GM21447 (cell line): ENCODE results near the gene ASPA.
"Not testable (repeated sequence)": the region's sequence is repeated elsewhere in the genome, so short reads cannot be mapped to it uniquely, and the experiment has no call there.

Source experiments
- ATAC-seq: cut with Tn5 transposase; IDR thresholded peaks from one replicate; pipeline ENCODE4 v1.9.1; 2021; ENCODE audit not compliant: unreplicated experiment

ASPA gene

DNA sequence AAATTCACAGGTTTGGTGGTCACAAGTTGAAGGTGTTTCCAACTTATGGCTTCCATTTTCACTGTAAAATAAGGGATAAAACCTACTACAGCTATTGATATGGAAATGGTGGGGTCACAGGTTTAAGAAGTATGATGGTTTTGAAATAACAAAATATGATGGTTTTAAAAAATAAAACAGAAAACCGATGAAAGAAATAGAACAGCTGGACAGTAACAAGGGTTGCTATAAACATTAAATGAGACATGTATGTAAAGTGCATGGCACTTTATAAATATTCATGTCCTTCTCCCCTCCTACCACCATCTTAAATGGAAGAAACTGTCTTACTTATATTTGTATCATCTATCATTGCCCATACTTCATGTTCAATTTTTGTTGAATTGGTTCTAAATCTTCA is 31.3 kb downstream of the ASPA start:
- no peak for ATAC-seq

- ATAC-seq, result no peak
Measured at GRCh38 chr17:3507869-3508268, 32.1 kb downstream of the ASPA start.

GRCh38 chr17:3510090-3510489 is 34.3 kb downstream of the ASPA start:
- ATAC-seq, result no peak

- ATAC-seq, result no peak
Measured at GRCh38 chr17:3511852-3512504, 36.2 kb downstream of the ASPA start.

DNA sequence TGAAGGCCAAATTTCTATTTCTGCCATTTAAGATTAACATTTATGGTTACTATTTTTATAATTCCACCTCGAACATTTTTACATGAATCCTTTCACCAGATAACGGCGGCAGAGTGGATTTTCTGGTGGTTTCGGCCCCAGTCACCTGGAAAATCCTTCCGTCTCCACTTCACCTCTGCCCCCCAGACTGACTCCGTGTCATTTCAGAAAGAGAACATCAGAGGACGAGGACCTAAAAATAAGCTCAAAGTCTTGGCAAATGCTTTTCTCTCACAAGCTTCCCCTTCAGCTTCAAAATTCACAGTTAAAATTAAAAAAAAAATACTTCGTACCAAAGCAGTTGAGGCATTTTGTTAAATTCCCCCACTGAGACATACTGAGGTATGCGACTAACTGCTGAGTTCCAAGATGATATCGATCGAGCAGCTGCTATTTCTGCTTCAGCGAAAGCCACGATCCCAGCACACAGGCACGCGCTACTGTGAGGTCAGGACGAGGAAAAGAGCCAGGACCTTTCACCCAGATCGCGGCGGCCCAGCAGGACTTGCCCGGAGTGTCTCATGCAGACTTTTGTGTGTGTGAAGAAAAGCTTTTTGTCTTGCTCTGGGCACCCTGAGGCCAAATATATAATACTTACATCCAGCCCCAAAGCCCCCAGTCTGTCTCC is 36.8 kb downstream of the ASPA start:
- no peak for ATAC-seq

GRCh38 chr17:3513305-3514035 is 37.7 kb downstream of the ASPA start:
- no peak for ATAC-seq

DNA sequence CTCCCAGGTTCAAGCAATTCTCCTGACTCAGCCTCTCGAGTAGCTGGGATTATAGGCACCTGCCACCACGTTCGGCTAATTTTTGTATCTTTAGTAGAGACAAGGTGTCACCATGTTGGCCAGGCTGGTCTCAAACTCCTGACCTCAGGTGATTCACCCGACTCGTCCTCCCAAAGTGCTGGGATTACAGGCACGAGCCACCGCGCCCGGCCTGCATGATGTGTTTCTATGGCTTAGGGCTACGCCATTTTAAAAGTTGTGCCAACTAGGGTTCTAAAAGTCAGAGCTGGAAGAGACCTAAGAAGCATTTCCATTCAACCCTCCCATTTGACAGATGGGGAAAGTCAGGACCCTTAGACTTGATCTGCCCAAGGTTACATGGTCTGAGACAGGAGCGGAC is 38.4 kb downstream of the ASPA start:
- not testable (repeated sequence) for ATAC-seq

GRCh38 chr17:3514873-3515272 is 39.1 kb downstream of the ASPA start:
- no peak for ATAC-seq

DNA sequence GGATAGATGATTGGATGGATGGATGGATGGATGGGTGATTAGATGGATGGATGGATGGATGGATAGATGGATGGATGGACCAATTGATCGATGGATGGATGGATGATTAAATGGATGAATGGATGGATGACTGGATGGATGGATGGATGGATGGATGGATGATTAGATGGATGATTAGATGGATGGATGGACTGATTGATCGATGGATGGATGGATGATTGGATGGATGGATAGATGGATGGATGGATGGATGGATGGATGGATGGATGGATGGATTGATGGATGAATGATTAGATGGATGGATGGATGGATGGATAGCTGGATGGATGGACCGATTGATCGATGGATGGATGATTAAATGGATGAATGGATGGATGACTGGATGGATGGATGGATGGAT is 43.7 kb downstream of the ASPA start:
- not testable (repeated sequence) for ATAC-seq

- ATAC-seq, result no peak
Measured at GRCh38 chr17:3524024-3524423, 48.2 kb downstream of the ASPA start.

GRCh38 chr17:3526491-3526890 is 50.7 kb downstream of the ASPA start:
- no peak for ATAC-seq

GRCh38 chr17:3526971-3527370 is 51.2 kb downstream of the ASPA start:
- no peak for ATAC-seq

DNA sequence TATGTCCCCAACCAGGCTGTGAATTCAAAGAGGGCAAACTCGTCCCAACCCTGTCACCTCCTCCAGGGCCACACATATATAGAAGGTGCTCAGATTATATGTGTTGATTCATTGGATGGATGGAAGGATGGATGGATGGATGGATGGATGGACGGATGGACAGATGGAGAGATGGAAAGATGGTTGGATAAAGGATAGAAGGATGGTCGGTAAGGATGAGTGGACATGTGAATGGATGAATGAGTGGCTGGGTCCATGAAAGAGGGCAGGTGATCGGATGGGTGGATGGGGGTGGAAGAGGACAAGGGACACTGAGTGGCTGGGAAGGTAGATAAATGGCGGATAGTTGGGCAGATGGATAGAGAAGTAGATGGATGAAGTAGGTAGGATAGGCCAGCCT is 51.7 kb downstream of the ASPA start:
- no peak for ATAC-seq

- ATAC-seq, result no peak
Measured at GRCh38 chr17:3527896-3528295, 52.1 kb downstream of the ASPA start.

- no peak for ATAC-seq
Measured at GRCh38 chr17:3528403-3528851, 52.6 kb downstream of the ASPA start.

- ATAC-seq, result no peak
Measured at GRCh38 chr17:3528880-3529511, 53.2 kb downstream of the ASPA start.

GRCh38 chr17:3529817-3530741 is 54.3 kb downstream of the ASPA start:
- ATAC-seq, result no peak

- ATAC-seq, result no peak
Measured at GRCh38 chr17:3531266-3532101, 55.7 kb downstream of the ASPA start.

- ATAC-seq, result no peak
Measured at GRCh38 chr17:3532106-3532858, 56.5 kb downstream of the ASPA start.
